ENCODE results near the gene NRIP3.
A peak's percentile ranks its signal among the peaks of the same experiment; 100 is the strongest.
"Not testable (repeated sequence)": the region's sequence is repeated elsewhere in the genome, so short reads cannot be mapped to it uniquely, and the experiment has no call there.

The NRIP3 gene

DNA sequence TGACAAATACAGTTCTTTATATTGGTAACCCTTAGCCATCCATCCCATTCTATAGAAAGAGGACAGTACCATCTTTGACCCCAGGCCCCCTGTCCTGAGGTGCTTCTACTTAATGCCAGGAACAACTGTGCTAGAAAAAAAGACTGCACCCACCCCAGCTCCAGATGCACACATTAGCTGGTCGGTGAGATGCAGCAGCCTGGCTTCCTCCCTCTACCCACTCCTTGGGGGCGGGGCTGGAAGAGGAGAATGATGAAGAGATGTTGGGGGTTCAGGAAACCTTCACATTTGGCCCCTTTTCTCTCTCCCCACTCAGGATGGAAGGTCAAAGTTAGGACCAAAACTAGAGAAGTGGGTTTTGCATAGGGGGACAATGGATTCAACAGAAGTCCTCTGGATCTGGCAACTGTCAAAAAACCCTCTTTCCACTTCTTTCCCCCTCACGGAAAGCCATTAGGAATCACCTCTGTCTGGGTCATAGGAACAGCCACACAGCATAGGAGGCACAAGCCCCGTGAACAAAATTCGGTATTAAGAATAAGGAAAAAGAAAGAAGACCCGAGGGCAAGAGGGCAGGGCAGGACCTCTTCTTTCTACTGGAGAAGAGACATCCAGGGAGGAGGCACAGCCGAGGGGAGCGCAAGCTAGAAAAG lies 755 bp downstream of the NRIP3 start:
- Histone ChIP-seq H4K20me1 (no peaks in the 10 kb centered on the region; the same call in 1 of the 2 replicates), H3K9ac (no peak overlapping the region), H3K27me3 (peaks cover 61% of the 10 kb centered on the region), H3K4me2 (peak overlapping the region; percentile 74), H3K27ac (no peak overlapping the region), H3K36me3 (no peaks in the 10 kb centered on the region), H3K4me1 (0 out of 2 replicates have a peak, but pooled peaks cover 11% of the 10 kb centered on the region), H3K4me3 (peak overlapping the region; percentile 61), H3K9me3 (peaks cover 21% of the 10 kb centered on the region)
- no peak for TF ChIP-seq Cebpa-rat (IDR thresholded peaks at IDR 0.05)

DNA sequence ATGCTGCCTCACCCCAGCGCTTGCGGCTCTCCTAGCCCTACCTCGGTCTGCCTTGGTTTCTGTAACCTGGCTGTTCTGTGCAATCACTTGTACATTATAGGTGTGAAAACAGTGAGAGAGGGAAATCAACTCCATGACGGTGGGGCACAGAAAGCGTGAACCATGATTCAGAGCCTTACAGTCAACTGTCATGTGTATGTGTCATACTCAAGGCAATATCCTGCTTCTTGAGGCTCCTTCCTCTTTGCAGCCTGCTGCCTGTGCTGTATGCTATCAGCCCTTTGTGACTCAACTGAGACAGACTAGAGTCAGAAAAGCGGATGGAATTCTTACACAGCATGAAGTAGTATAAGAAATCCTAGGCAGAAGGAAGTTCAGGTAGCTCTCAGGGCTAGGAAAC lies 2.1 kb downstream of the NRIP3 start:
- TF ChIP-seq Cebpa-rat (IDR thresholded peaks at IDR 0.05), result no peak
- no peak overlapping the region for H3K27ac ChIP-seq
- no peaks in the 10 kb centered on the region for H3K36me3 ChIP-seq
- H4K20me1 ChIP-seq, result no peaks in the 10 kb centered on the region; the same call in 1 of the 2 replicates
- peaks cover 61% of the 10 kb centered on the region for H3K27me3 ChIP-seq
- H3K4me3 ChIP-seq, result no peak overlapping the region
- H3K9ac ChIP-seq, result no peak overlapping the region
- peaks cover 21% of the 10 kb centered on the region for H3K9me3 ChIP-seq
- 0 out of 2 replicates have a peak, but pooled peaks cover 11% of the 10 kb centered on the region for H3K4me1 ChIP-seq
- no peak overlapping the region for H3K4me2 ChIP-seq

DNA sequence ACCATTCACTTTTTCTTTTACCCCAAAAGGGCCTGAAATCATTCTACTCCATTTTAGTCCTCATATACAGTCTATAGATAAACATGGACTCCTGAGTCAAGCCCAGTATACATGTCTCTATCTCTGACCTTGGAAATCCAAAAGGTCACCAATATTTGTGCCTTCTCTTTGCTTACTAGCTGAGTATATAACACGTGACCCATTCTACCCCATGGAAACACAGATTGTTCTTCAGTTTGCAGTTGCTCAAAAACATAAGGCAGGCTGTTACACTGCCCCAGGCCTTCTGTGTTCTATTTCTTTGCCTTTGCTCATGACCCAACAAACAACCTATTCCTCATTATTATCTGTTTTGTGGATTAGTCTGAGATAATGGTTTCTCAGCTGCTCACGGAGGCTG lies 5.8 kb downstream of the NRIP3 start:
- no peak overlapping the region for H3K4me2 ChIP-seq
- no peaks in the 10 kb centered on the region; the same call in 1 of the 2 replicates for H4K20me1 ChIP-seq
- peaks cover 25% of the 10 kb centered on the region for H3K27me3 ChIP-seq
- no peak overlapping the region for H3K9ac ChIP-seq
- no peak overlapping the region for H3K27ac ChIP-seq
- TF ChIP-seq Cebpa-rat (IDR thresholded peaks at IDR 0.05), result no peak
- H3K4me3 ChIP-seq, result no peak overlapping the region
- H3K36me3 ChIP-seq, result no peaks in the 10 kb centered on the region
- H3K4me1 ChIP-seq, result 0 out of 2 replicates have a peak, but pooled peaks cover under 1% of the 10 kb centered on the region
- H3K9me3 ChIP-seq, result peaks cover 2% of the 10 kb centered on the region; the same call in 1 of the 2 replicates

DNA sequence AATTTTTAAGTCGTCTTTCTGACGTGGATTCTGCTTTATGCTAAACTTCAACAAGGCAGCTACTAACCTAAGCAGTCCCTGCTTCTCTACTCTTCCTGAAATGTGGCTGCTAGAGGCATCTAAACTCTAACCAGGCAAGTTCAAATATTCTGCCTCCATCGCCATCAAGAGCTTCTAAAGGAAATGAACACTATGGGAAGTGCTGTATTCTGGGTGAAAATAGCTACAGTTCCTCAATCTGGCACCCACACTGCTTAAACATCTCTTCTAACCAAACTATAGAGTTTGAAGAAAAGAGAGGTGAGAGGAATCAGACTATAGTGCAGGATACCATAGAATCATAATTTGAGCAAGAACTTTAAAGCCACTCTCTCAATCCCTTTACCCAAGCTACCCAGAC lies 6.3 kb downstream of the NRIP3 start:
- Histone ChIP-seq H3K27me3 (peaks cover 20% of the 10 kb centered on the region), H4K20me1 (no peaks in the 10 kb centered on the region), H3K27ac (no peak overlapping the region), H3K9ac (no peak overlapping the region), H3K36me3 (no peaks in the 10 kb centered on the region), H3K9me3 (no peaks in the 10 kb centered on the region), H3K4me1 (no peaks in the 10 kb centered on the region), H3K4me3 (no peak overlapping the region), H3K4me2 (no peak overlapping the region)
- no peak for TF ChIP-seq Cebpa-rat (IDR thresholded peaks at IDR 0.05)

DNA sequence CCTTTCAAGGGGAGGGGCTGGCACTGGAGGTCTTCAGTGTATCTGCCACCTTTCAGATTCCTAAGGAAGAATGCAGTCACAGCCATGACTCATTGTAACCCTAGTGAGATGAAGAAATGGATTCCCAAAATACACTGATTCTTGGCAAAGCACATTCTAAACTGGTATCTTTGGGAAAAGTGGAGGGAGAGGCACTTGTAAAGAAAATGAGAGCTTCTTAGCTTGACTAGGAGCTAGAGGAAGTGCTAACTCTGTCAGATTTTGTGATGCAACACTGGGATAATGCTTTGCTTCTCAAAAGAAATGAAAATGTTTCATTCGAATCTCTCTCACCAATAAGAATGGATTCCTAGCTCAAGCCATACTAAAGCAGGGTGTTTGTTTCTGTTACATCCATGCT lies 14.3 kb downstream of the NRIP3 start:
- TF ChIP-seq Cebpa-rat (IDR thresholded peaks at IDR 0.05), result no peak
- Histone ChIP-seq H3K9me3 (no peaks in the 10 kb centered on the region), H3K4me1 (no peaks in the 10 kb centered on the region), H4K20me1 (no peaks in the 10 kb centered on the region), H3K9ac (no peak overlapping the region), H3K36me3 (no peaks in the 10 kb centered on the region), H3K4me2 (no peak overlapping the region), H3K27me3 (no peaks in the 10 kb centered on the region), H3K27ac (no peak overlapping the region), H3K4me3 (no peak overlapping the region)

DNA sequence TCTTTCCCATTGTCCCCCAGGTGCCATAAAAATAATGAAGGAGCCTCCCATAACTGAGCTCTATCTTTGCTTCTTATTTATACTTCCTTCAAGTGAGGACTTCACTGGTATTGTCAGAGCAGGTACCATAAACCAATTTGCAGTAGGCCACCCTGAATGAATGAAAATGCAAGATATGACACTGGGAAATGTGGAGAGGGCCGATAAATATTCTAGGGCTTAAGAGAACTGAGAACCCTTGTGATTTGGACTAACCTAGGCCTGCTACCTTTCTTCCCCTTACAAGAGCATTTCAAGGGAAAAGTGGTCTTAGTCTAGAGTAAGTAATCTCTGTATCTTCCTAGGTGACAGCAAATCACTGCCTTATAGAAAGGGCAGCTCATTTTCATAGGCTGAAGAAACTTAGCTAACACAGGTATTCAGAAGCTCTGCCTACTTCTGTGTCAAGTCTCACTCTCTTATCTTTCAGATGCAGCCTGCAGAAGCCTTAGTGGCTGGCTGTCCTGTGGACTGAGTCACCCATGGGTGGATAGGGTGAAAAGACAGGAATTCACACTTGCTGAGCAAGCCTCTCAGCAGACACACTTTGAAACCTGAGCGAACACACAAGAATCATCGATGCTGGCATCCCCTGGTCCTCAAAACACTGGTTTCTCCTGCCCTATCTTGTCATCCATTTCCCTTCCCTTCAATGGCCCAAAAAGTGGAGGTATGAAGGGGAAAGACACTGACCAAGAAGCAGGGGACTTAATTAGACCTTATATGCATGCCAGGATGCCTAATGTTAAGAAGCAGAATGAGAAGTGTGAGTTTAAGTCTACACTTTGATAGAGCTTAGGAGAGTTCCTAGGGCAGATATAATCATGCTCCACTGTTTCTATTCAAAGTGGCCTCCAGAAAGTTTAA lies 15.2 kb downstream of the NRIP3 start:
- no peak overlapping the region for H3K4me3 ChIP-seq
- no peaks in the 10 kb centered on the region for H3K36me3 ChIP-seq
- H3K9me3 ChIP-seq, result no peaks in the 10 kb centered on the region
- no peaks in the 10 kb centered on the region for H3K27me3 ChIP-seq
- H3K4me1 ChIP-seq, result no peaks in the 10 kb centered on the region
- no peak for TF ChIP-seq Cebpa-rat (IDR thresholded peaks at IDR 0.05)
- no peaks in the 10 kb centered on the region for H4K20me1 ChIP-seq
- no peak overlapping the region for H3K27ac ChIP-seq
- H3K4me2 ChIP-seq, result no peak overlapping the region
- H3K9ac ChIP-seq, result no peak overlapping the region

DNA sequence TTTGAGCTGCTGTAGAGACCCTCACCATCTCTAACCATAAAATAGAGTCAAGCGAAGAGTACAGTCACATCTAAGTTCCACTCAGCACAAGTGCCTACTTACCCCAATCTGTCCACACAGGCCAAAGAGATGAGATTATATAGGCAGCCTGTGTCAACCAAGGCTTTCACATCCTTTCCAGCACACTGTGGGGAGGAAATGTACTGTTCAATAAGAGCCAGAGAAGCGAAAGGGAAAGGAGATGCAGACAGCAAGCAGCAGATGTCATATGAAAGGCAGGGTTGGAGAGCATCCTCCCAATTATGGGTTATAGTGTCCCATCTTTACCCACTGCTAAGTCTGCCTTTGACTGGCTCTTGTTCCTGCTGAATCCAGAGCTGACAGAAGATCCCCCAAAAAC lies 16.4 kb downstream of the NRIP3 start:
- Histone ChIP-seq H3K4me3 (no peak overlapping the region), H4K20me1 (no peaks in the 10 kb centered on the region), H3K9me3 (no peaks in the 10 kb centered on the region), H3K27me3 (no peaks in the 10 kb centered on the region), H3K4me2 (no peak overlapping the region), H3K36me3 (no peaks in the 10 kb centered on the region), H3K27ac (no peak overlapping the region), H3K4me1 (no peaks in the 10 kb centered on the region), H3K9ac (no peak overlapping the region)
- no peak for TF ChIP-seq Cebpa-rat (IDR thresholded peaks at IDR 0.05)

DNA sequence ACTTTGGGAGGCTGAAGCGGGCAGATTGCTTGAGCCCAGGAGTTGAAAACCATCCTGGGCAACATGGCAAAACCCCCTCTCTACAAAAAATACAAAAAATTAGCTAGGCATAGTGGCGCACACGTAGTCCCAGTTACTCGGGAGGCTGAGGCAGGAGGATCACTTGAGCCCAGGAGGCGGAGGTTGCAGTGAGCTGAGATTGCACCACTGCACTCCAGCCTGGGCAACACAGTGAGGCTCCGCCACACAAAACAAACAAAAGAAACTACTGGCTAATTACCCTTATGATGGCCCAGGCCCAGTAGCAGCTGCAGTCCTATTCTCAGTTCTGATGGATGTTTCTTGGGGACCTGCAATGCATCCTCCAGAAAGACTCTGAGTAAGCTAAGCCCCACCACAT lies 17.0 kb downstream of the NRIP3 start:
- not testable (repeated sequence) for H3K4me1 ChIP-seq, H3K9ac ChIP-seq, H3K27ac ChIP-seq, H3K36me3 ChIP-seq, H4K20me1 ChIP-seq, H3K4me3 ChIP-seq, H3K9me3 ChIP-seq, H3K27me3 ChIP-seq, H3K4me2 ChIP-seq

DNA sequence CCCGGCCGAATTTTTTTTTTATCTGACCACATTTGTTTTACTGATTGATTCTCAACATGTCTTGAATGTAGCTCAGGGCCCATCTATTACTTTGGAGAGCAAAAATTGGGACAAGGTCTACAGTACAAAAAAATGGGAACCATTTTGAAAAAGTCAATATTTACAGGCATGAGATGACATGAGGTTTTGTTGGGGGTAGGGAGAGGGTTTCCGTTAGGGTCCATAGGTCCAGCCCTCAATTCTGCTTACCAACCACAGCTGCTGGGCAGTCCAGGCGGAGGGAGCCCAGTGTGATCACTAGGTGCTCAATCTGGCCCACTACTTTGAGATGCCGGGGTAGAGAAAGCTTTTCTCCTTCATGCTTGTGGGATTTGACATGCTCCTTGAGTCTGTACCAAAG lies 18.3 kb downstream of the NRIP3 start:
- Histone ChIP-seq H3K27me3 (no peaks in the 10 kb centered on the region), H3K4me1 (no peaks in the 10 kb centered on the region), H3K9me3 (no peaks in the 10 kb centered on the region), H3K4me2 (no peak overlapping the region), H3K36me3 (no peaks in the 10 kb centered on the region), H3K9ac (no peak overlapping the region), H4K20me1 (no peaks in the 10 kb centered on the region), H3K4me3 (no peak overlapping the region), H3K27ac (no peak overlapping the region)
- TF ChIP-seq Cebpa-rat (IDR thresholded peaks at IDR 0.05), result no peak

DNA sequence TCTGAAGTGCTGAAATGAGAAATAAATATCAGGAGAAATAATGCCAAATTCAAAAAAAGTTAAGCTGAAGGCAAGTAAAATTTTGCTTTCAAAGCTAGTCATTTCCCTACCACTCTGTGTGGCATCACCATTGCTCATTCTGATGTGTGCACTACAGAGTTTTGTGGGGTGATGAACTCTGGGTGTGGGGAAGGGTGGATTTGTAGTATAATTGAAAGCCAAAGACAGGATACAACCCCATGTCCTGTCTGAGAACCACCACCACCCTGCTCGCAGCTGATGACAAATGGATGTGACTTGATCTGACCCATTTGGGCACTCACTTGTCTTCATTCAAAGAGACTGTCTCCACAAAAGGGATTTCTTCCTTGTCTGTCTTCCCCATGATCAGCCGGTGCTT lies 20.2 kb downstream of the NRIP3 start:
- H4K20me1 ChIP-seq, result no peaks in the 10 kb centered on the region
- no peak overlapping the region for H3K9ac ChIP-seq
- H3K27me3 ChIP-seq, result no peaks in the 10 kb centered on the region
- no peaks in the 10 kb centered on the region for H3K36me3 ChIP-seq
- no peaks in the 10 kb centered on the region for H3K4me1 ChIP-seq
- no peak for TF ChIP-seq Cebpa-rat (IDR thresholded peaks at IDR 0.05)
- no peak overlapping the region for H3K4me2 ChIP-seq
- no peak overlapping the region for H3K4me3 ChIP-seq
- H3K27ac ChIP-seq, result no peak overlapping the region
- H3K9me3 ChIP-seq, result no peaks in the 10 kb centered on the region

All from BLaER1 (cell line).